AG09309 (cell line): ENCODE measurements around the gene RPAP2.
A peak's percentile ranks its signal among the peaks of the same experiment; 100 is the strongest.

Experiments
- DNase-seq: peaks from one replicate; pipeline ENCODE4 v3.0.0-alpha.2; 2010; ENCODE audit warnings: low read depth
- H3K4me3 ChIP-seq: 2 replicates; pipeline ENCODE4 v1.5.1; 2011; ENCODE audit warnings: mild to moderate bottlenecking, low read depth, low read length, moderate library complexity; ENCODE audit not compliant: control insufficient read depth
- CTCF ChIP-seq: IDR thresholded peaks from 2 replicates; pipeline ENCODE4 v1.5.1; 2011; ENCODE audit warnings: mild to moderate bottlenecking, low read depth, low read length, inconsistent platforms; ENCODE audit not compliant: insufficient read depth, control insufficient read depth; ENCODE audit errors: missing control alignments

RPAP2 gene

GRCh38 chr1:92441697-92442342 lies 143.0 kb downstream of the RPAP2 start:
- no peak for TF ChIP-seq CTCF
- H3K4me3 ChIP-seq: no peak overlapping the region
- no peak for DNase-seq

- no peak for TF ChIP-seq CTCF
- no peak for DNase-seq
- no peak overlapping the region for H3K4me3 ChIP-seq
These were observed 143.5 kb downstream of the RPAP2 start for GRCh38 chr1:92442351-92442750.

- H3K4me3 ChIP-seq: no peak overlapping the region
- no peak for DNase-seq
- TF ChIP-seq CTCF: no peak
These were observed 145.0 kb downstream of the RPAP2 start for GRCh38 chr1:92443893-92444292.

GRCh38 chr1:92444351-92444750 lies 145.5 kb downstream of the RPAP2 start:
- DNase-seq: no peak
- TF ChIP-seq CTCF: no peak
- H3K4me3 ChIP-seq: no peak overlapping the region

GRCh38 chr1:92445865-92446264 lies 147.0 kb downstream of the RPAP2 start:
- no peak overlapping the region for H3K4me3 ChIP-seq
- no peak for TF ChIP-seq CTCF
- no peak for DNase-seq

GRCh38 chr1:92446546-92446945 lies 147.7 kb downstream of the RPAP2 start:
- DNase-seq: peak; percentile 13
- no peak for TF ChIP-seq CTCF
- no peak overlapping the region for H3K4me3 ChIP-seq
